ENCODE data around the gene A1CF.
"Not testable (repeated sequence)": the region's sequence is repeated elsewhere in the genome, so short reads cannot be mapped to it uniquely, and the experiment has no call there.

The A1CF gene

DNA sequence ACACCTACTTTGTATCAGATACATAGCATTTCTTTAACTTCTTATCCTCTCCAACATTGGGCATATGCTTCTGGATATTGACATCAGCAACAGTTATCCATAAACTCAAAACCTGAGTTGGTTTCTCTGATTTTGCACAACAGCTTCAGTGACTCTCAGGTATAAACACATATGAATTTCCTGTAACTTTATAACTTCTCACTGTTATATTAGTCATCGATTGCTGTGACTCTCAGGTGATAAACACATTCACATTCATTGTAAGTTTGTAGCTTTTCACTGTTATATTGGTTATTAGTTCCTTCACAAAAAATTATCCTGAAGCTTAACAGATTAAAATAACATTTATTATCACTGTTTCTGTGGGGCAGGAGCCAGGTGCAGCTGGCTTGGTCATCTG, 88.7 kb downstream of the A1CF start:
- DNase-seq (ENCODE audit: low spot score in 2 of 2) = no peak
- H3K36me3 ChIP-seq (replicated peaks) = no peaks in the 10 kb centered on the region
- in situ Hi-C loops (cut with MboI; ENCODE audit: low sequenced_read_pairs) = no loop called here
- no peaks in the 10 kb centered on the region for H3K9me3 ChIP-seq
- H3K4me3 ChIP-seq = no peak overlapping the region
- peaks cover 6% of the 10 kb centered on the region for H3K27me3 ChIP-seq (ENCODE audit: low read depth)
- H3K4me1 ChIP-seq = no peaks in the 10 kb centered on the region

DNA sequence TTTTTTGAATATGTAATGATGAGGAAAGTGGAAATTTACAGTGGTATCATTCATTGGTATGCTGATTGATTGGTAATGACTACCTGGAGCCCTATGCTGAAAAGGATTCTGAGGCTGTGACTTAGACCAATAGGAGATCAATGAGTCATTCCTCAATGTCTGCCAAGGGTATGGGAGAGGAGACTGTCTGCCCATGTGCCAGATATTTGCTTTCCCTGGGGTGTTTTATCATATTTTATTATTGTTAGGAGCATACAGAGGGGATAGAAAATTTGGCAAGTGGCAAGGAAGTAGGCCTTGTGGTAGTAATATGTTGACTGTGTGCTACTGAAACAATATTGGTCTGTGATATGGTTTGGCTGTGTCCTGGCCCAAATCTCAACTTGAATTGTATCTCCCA, 90.9 kb downstream of the A1CF start:
- H3K4me1 ChIP-seq = no peaks in the 10 kb centered on the region
- DNase-seq (ENCODE audit: low spot score in 2 of 2) = no peak
- H3K36me3 ChIP-seq (replicated peaks) = no peaks in the 10 kb centered on the region
- in situ Hi-C loops (cut with MboI; ENCODE audit: low sequenced_read_pairs) = no loop called here
- peaks cover 6% of the 10 kb centered on the region for H3K27me3 ChIP-seq (ENCODE audit: low read depth)
- H3K9me3 ChIP-seq = no peaks in the 10 kb centered on the region
- H3K4me3 ChIP-seq = no peak overlapping the region

DNA sequence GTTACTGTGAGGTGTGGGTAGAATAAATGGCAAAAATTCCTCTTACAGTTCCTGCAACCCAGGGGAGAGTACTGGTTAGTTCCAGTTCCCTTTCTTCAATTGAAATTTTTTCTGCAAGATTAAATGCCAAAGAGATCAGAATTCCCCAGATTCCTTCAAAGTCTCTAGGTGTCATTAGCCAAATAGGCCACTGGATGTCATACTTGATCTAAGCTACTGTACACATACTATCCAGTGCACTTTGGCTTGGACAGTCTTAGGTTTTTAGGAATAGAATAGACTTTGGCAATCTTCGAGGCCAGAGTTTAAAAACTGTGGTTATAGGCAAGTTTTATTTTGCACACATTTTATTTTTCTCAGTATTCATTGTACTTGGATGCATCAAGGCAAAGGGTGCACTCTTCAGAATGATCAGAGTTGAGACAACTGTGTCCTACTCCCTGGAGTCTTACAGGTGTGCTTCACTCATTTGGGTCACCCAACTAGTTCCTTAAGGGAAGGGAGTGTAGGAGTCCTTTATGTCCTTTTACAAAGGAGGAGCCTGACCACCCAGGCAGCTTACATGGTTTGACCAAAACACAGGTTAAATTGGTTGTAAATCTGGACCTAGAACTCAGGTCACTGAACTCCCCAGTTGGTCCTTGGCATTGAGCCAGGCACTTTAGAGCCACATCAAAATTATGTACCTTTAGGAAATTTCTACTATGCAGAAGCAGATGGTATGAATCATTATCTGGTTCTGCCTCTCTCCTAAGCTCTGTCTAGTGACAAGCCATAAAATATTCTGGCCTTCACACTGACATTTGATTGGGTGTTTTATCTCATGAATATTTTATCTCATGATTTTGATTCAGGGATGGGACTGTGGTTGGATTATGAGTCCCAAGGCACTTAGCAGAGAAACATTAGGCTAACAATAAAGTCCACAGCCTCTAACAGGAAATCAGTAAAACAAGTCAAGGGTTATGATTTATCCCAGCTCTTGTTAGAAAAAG, 96.2 kb downstream of the A1CF start:
- Histone ChIP-seq H3K4me1 (no peaks in the 10 kb centered on the region), H3K9me3 (no peaks in the 10 kb centered on the region), H3K4me3 (no peak overlapping the region), H3K36me3 (replicated peaks) (no peaks in the 10 kb centered on the region), H3K27me3 (ENCODE audit: low read depth) (peaks cover 3% of the 10 kb centered on the region)
- in situ Hi-C loops (cut with MboI; ENCODE audit: low sequenced_read_pairs) = no loop called here
- DNase-seq (ENCODE audit: low spot score in 2 of 2) = peak in 1 of 2 experiments; percentile 53

DNA sequence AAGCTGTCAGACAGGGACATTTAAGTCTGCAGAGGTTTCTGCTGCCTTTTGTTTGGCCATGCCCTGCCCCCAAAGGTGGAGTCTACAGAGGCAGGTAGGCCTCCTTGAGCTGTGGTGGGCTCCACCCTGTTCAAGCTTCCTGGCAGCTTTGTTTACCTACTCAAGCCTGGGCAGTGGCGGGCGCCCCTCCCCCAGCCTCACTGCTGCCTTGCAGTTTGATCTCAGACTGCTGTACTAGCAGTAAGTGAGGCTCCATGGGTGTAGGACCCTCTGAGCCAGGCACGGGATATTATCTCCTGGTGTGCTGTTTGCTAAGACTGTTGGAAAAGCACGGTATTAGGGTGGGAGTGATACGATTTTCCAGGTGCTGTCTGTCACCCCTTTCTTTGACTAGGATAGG, 97.5 kb downstream of the A1CF start:
- H3K36me3 ChIP-seq (replicated peaks); H3K9me3 ChIP-seq; H3K4me3 ChIP-seq; H3K27me3 ChIP-seq (ENCODE audit: low read depth); in situ Hi-C loops (cut with MboI; ENCODE audit: low sequenced_read_pairs); H3K4me1 ChIP-seq; DNase-seq (ENCODE audit: low spot score in 2 of 2): not testable (repeated sequence)

DNA sequence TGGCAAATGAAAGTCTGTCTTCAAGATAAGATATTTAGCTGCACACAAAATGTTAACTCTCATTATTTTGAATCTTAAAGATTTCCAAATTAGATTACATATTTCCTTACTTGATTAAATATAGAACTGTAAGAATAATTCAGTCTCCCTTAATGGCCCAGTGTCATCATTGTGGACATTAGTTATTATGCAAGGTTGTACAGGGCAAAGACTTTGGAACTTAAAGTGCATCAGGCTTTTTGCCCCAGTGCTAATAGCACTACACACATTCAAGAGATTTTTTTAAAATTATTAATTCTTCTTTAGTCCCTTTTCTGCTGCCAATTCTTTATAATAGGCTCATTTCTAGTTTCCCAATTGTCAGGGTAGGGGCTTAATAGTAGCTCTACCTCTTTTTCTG, 103.4 kb downstream of the A1CF start:
- in situ Hi-C loops (cut with MboI; ENCODE audit: low sequenced_read_pairs); H3K36me3 ChIP-seq (replicated peaks); DNase-seq (ENCODE audit: low spot score in 2 of 2); H3K27me3 ChIP-seq (ENCODE audit: low read depth); H3K4me3 ChIP-seq; H3K4me1 ChIP-seq; H3K9me3 ChIP-seq: not testable (repeated sequence)

DNA sequence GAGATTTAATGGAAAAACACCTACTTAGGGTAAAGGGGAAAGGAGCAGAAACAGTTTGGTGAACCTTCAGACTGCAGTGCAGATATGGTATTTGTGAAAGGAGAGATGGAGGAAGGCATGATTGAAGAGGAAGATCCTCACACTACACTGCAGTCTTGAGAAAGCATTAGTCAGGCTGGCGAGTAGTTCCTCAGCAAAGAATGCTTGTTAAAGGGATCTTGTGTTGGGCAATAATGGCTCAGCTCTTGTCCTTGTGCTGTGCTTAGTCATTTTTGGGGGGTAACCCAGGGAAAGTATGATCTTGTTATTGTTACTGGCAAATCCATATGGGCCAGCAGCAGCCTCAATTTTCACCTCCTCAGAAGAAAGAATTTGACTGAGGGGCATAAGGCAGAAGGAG, 105.4 kb downstream of the A1CF start:
- H3K4me1 ChIP-seq; H3K36me3 ChIP-seq (replicated peaks); DNase-seq (ENCODE audit: low spot score in 2 of 2); in situ Hi-C loops (cut with MboI; ENCODE audit: low sequenced_read_pairs); H3K9me3 ChIP-seq; H3K4me3 ChIP-seq; H3K27me3 ChIP-seq (ENCODE audit: low read depth): not testable (repeated sequence)

DNA sequence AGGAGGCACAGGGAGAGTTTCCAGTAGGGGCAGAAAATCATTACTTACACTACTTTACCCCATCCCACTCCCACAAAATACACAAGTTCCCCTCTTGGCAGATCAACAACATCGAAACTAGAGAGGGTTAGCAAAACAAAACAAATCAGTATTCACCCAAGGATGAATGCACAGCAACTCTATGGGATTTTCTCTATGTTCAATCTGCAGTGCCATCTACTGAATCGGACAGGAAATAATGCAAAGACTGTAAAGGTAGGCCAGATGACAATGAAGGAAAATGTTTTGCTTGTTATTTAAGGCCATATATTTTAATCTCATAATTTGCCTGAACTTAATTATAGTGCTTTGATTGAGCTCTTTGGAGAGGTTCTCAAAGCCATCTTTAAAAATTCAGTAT, 110.6 kb downstream of the A1CF start:
- H3K4me1 ChIP-seq; H3K27me3 ChIP-seq (ENCODE audit: low read depth); H3K4me3 ChIP-seq; H3K36me3 ChIP-seq (replicated peaks); DNase-seq (ENCODE audit: low spot score in 2 of 2); H3K9me3 ChIP-seq; in situ Hi-C loops (cut with MboI; ENCODE audit: low sequenced_read_pairs): not testable (repeated sequence)

DNA sequence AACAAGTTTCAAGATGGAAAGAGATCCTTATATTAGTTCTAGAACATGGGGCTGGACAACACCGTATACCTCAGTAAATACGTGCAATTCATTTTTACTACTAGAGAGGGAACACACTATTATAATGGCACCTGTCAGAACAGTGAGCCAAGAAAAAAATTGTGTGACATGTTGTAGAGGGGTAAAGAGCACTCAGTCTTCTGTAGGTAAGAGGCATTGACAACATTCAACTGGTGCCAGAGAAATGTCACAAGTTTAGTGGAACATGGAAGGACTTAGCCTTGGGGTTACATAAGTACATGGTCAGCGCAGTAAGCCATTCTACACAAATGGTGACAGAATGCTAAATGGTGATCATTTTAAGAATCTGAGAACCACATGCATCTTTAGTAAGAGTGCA, 113.4 kb downstream of the A1CF start:
- in situ Hi-C loops (cut with MboI; ENCODE audit: low sequenced_read_pairs); H3K4me1 ChIP-seq; H3K27me3 ChIP-seq (ENCODE audit: low read depth); H3K4me3 ChIP-seq; H3K9me3 ChIP-seq; DNase-seq (ENCODE audit: low spot score in 2 of 2); H3K36me3 ChIP-seq (replicated peaks): not testable (repeated sequence)

DNA sequence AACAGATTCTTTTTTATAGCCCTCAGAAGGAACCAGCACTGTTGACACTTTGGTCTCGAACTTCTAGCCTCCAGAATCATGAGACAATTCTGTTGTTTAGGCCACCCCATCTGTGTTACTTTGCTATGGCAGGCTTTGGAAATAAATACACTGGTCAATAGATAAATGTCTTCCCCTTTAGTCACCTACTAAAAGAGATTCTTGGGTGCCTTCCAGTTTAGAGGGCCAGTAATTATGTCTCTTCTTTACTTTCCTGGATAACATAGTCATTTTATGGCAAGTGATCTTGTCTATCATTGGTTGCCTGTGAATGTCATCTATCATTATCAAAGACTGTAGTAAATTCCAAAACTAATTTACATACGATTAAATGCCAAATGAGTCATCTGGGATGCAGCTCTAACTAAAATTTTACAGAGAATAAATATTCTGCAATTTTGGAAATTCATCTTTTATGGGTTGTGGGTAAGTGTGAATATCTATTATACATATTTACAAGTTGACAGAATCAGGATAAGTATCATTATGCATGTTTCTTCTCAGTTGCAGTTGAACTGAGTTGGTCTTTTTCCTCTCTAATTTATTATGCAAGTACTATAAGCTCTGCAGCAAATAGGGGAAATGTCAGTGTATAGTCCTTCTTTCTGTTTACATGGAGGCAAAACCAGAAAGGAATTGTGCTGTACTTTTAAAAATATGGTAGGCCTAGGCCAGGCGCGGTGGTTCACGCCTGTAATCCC, 118.5 kb downstream of the A1CF start:
- H3K9me3 ChIP-seq; H3K36me3 ChIP-seq (replicated peaks); H3K27me3 ChIP-seq (ENCODE audit: low read depth); H3K4me3 ChIP-seq; H3K4me1 ChIP-seq; DNase-seq (ENCODE audit: low spot score in 2 of 2); in situ Hi-C loops (cut with MboI; ENCODE audit: low sequenced_read_pairs): not testable (repeated sequence)
